ENCODE data around the gene PDZD4. TPM values are rescaled to one million over a fixed set of nuclear protein-coding genes. Genes with fewer than 3 reads are reported as not detected.

The PDZD4 gene
- total and polyA plus RNA-seq, 9 of the 15 experiments (the other 6 are each of a cell fraction or from before 2014, with no cell fraction given): 0.05 to 0.38 (median 0.07) TPM; not detected in 5

DNA sequence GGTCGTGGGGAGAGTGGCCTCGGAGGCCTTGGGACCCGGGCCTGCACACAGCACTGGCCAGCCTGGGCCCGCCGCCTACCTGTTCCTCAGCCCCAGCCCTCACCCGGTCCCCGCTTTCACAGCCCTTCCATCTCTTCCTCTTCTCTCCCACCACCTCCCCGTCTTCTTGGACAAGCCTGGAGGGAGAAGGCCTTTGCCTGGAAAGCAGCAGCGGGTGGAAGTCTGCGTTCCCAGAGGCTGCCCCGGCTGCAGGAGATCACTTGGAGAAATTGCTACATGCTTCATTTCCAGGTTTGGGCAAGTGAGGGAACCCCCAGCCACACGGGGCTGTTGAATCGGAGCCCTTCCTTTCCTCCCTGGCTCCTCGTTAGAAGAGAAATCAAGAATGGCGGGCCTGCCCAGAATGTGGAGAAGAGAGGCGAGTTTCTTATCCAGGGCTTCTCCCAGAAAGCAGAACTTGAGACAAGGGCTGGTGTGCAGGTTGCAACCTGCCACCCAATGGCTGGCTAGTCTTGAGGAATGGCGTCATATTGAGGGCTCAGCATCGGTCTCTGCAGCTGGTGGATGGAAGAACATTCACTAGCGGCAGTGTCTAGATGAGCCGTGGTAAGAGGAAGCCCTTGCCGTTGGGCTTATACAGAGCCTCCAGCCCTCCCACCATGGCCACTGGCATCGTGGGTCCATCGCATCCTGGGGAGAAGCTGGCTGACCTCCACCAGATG is 1.2 kb upstream of the PDZD4 start:
- Histone ChIP-seq H3K4me2 (ENCODE audit: insufficient read depth, low read length) (no peak overlapping the region), H3K9ac (ENCODE audit: insufficient read depth in 1 of 2, low read depth in 2 of 2, low read length in 2 of 2) (no peak overlapping the region), H3K27ac (ENCODE audit: extremely low read depth, low read depth, low read length) (no peak overlapping the region), H3K9me1 (ENCODE audit: control insufficient read depth, insufficient read depth, low read length) (no peaks in the 10 kb centered on the region), H3K9me3 (replicated peaks; ENCODE audit: control insufficient read depth, insufficient read depth, low read depth, low read length) (no peaks in the 10 kb centered on the region), H3K27me3 (ENCODE audit: control insufficient read depth in 2 of 2, insufficient read depth in 2 of 2, low read length in 2 of 2) (peaks cover 16 to 47% of the 10 kb centered on the region in 2 experiments; a peak in 4 of 5 replicates), H2AFZ (ENCODE audit: low read depth, low read length) (no peak overlapping the region), H3K4me3 (no peak overlapping the region), H3K36me3 (ENCODE audit: control insufficient read depth, insufficient read depth, low read length) (no peaks in the 10 kb centered on the region), H4K20me1 (replicated peaks; ENCODE audit: control insufficient read depth, insufficient read depth, low read length) (0 out of 2 replicates have a peak, but pooled peaks cover 3% of the 10 kb centered on the region), H3K4me1 (replicated peaks in 1 of 2; ENCODE audit: control insufficient read depth in 2 of 2, insufficient read depth in 2 of 2, low read length in 2 of 2) (peaks cover 0 to 28% of the 10 kb centered on the region in 2 experiments; a peak in 2 of 5 replicates), H3K79me2 (ENCODE audit: control insufficient read depth, insufficient read depth, low read length) (no peaks in the 10 kb centered on the region)
- TF ChIP-seq KLF6 (CRISPR knock-in tag; IDR thresholded peaks at IDR 0.05; ENCODE audit: borderline replicate concordance) (no peak), MAZ (CRISPR knock-in tag; conservative IDR thresholded peaks at IDR 0.05 in 1 of 2, IDR thresholded peaks at IDR 0.05 in 1 of 2) (no peak), RAD21 (CRISPR knock-in tag; conservative IDR thresholded peaks at IDR 0.05 in 1 of 2, IDR thresholded peaks at IDR 0.05 in 1 of 2) (no peak), BMI1 (IDR thresholded peaks at IDR 0.05; ENCODE audit: low read length) (no peak), HLTF (IDR thresholded peaks at IDR 0.05) (no peak), CBFA2T3 (IDR thresholded peaks at IDR 0.05) (no peak), MAFF (IDR thresholded peaks at IDR 0.05; ENCODE audit: low read length) (no peak), POLR3G (IDR thresholded peaks at IDR 0.05; ENCODE audit: extremely low read depth, insufficient read length, insufficient replicate concordance) (no peak), ZNF76 (CRISPR knock-in tag; IDR thresholded peaks at IDR 0.05; ENCODE audit: borderline replicate concordance) (no peak)
- TF ChIP-seq, protein P1, sequence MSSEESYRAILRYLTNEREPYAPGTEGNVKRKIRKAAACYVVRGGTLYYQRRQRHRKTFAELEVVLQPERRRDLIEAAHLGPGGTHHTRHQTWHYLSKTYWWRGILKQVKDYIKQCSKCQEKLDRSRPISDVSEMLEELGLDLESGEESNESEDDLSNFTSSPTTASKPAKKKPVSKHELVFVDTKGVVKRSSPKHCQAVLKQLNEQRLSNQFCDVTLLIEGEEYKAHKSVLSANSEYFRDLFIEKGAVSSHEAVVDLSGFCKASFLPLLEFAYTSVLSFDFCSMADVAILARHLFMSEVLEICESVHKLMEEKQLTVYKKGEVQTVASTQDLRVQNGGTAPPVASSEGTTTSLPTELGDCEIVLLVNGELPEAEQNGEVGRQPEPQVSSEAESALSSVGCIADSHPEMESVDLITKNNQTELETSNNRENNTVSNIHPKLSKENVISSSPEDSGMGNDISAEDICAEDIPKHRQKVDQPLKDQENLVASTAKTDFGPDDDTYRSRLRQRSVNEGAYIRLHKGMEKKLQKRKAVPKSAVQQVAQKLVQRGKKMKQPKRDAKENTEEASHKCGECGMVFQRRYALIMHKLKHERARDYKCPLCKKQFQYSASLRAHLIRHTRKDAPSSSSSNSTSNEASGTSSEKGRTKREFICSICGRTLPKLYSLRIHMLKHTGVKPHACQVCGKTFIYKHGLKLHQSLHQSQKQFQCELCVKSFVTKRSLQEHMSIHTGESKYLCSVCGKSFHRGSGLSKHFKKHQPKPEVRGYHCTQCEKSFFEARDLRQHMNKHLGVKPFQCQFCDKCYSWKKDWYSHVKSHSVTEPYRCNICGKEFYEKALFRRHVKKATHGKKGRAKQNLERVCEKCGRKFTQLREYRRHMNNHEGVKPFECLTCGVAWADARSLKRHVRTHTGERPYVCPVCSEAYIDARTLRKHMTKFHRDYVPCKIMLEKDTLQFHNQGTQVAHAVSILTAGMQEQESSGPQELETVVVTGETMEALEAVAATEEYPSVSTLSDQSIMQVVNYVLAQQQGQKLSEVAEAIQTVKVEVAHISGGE (CRISPR knock-in tag; IDR thresholded peaks at IDR 0.05): no peak
- TF ChIP-seq, protein P2, sequence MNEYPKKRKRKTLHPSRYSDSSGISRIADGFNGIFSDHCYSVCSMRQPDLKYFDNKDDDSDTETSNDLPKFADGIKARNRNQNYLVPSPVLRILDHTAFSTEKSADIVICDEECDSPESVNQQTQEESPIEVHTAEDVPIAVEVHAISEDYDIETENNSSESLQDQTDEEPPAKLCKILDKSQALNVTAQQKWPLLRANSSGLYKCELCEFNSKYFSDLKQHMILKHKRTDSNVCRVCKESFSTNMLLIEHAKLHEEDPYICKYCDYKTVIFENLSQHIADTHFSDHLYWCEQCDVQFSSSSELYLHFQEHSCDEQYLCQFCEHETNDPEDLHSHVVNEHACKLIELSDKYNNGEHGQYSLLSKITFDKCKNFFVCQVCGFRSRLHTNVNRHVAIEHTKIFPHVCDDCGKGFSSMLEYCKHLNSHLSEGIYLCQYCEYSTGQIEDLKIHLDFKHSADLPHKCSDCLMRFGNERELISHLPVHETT (CRISPR knock-in tag; conservative IDR thresholded peaks at IDR 0.05 in 1 of 2, IDR thresholded peaks at IDR 0.05 in 1 of 2): no peak
- 10% methylated on average over 10 of the region's 23 CpGs for WGBS (ENCODE audit: insufficient coverage, low coverage, missing lambda C conversion rate)
- in situ Hi-C loops (cut with MboI) (no loop called here), intact Hi-C loops (cut with micrococcal nuclease) (no loop called here)
- ATAC-seq (peak; percentile 33), DNase-seq (ENCODE audit: extremely low read depth in 1 of 4, low spot score in 3 of 4) (no peak), FAIRE-seq (no peak)
- no TSS peak for BruUV-seq (replicated peaks)
- POLR2A ChIA-PET: interaction anchor here (0.7 kb wide), 1 partner anchor 13 kb away, joined by 3 read pairs; no protein-coding TSS in a partner anchor
- CTCF ChIA-PET (ENCODE audit: low intra/inter-chr PET ratio): no interaction called here

All from K562 (cell line).